Naive thymus-derived CD8-positive, alpha-beta T cell (primary cell): ENCODE results near the gene SPRING1. TPM values are rescaled to one million over a fixed set of nuclear protein-coding genes. Genes with fewer than 3 reads are reported as not detected.
A peak's percentile ranks its signal among the peaks of the same experiment; 100 is the strongest.

Experiments
- ATAC-seq, 2 donors: fragments of 150-1000 bp; cut with Tn5 transposase in 1 of 2; sonication (Bioruptor Pico), chemical (Tn5 transposase) in 1 of 2; 1 replicate in 1 of 2; 2 replicates in 1 of 2; pipeline ENCODE4 v1.10.0; 2021; ENCODE audit warnings: mild to moderate bottlenecking in 2 of 2, moderate library complexity in 2 of 2
- POLR2A ChIA-PET: fragments of 350-600 bp; sonication (Branson Sonifier 250); formaldehyde crosslinking; loops from one replicate; lab custom pipeline; 2021; ENCODE audit warnings: antibody characterized with exemption; lab: Charles Lee
- DNase-seq, 10 donors: peaks; one replicate each; pipeline versions ENCODE4 v3.0.0 to v3.0.0-alpha.2; 2020 to 2022
- H3K27ac Mint-ChIP-seq, 10 donors: one replicate each; pipeline ENCODE4 v1.8.0; 2020 to 2022; ENCODE audit warnings: mild to moderate bottlenecking in 10 of 10, mixed read lengths in 10 of 10, moderate library complexity in 4 of 10, inconsistent platforms in 1 of 10
- H3K27me3 Mint-ChIP-seq, 5 donors: one replicate each; pipeline ENCODE4 v1.8.0; 2021 to 2022; ENCODE audit warnings: mixed read lengths in 5 of 5
- H3K36me3 Mint-ChIP-seq, 3 donors: one replicate each; pipeline ENCODE4 v1.8.0; 2020 to 2022; ENCODE audit warnings: mixed read lengths in 3 of 3, mild to moderate bottlenecking in 2 of 3, inconsistent platforms in 1 of 3
- H3K4me1 Mint-ChIP-seq, 4 donors: one replicate each; pipeline ENCODE4 v1.8.0; 2021 to 2022; ENCODE audit warnings: mixed read lengths in 4 of 4
- H3K4me3 Mint-ChIP-seq, 10 donors: one replicate each; pipeline ENCODE4 v1.8.0; 2020 to 2022; ENCODE audit warnings: mild to moderate bottlenecking in 10 of 10, mixed read lengths in 10 of 10, moderate library complexity in 6 of 10, inconsistent platforms in 1 of 10
- H3K9me3 Mint-ChIP-seq, 9 donors: one replicate each; pipeline ENCODE4 v1.8.0; 2020 to 2022; ENCODE audit warnings: mixed read lengths in 9 of 9, mild to moderate bottlenecking in 3 of 9, inconsistent platforms in 1 of 9, moderate library complexity in 1 of 9
- polyA plus RNA-seq, 3 donors: library from polyadenylated mRNA; unstranded; fragments of 300-500 nt; fragmentation: Illumina TruSeq; gene quantifications; one replicate each; pipeline ENCODE4 v1.2.3, GENCODE V29; 2021
- total RNA-seq, 8 experiments: library from RNA in 2 of 8; stranded (reverse) in 2 of 8; gene quantifications; one replicate each; pipeline ENCODE4 v1.2.3 and lab custom pipeline; 2021 to 2026

SPRING1 gene
- total and polyA plus RNA-seq, 5 experiments from 2014 or later = 14.6 to 24.2 (median 18.9) TPM

- Mint-ChIP-seq H3K9me3 (no peaks in the 10 kb centered on the region), H3K36me3 (peaks cover 0 to 28% (median 8%) of the 10 kb centered on the region in 3 donors), H3K27me3 (no peaks in the 10 kb centered on the region), H3K27ac (peak overlapping the region in 6 of 10 donors; percentile 29 to 80 (median 73)), H3K4me1 (peaks cover 28 to 53% (median 47%) of the 10 kb centered on the region in 4 donors), H3K4me3 (peak overlapping the region; percentile 84 to 99 (median 92))
- POLR2A ChIA-PET = interaction anchor here (1.4 kb wide), 1 partner anchor 9 kb away, joined by 3 read pairs; no protein-coding TSS in a partner anchor
- DNase-seq (no peak), ATAC-seq (no peak)
Measured at GRCh38 chr12:116735951-116736599, 1.8 kb downstream of the SPRING1 start.

- POLR2A ChIA-PET = no interaction called here
- no peak for DNase-seq
- Mint-ChIP-seq H3K27ac (peak overlapping the region in 5 of 10 donors; percentile 6 to 88 (median 28)), H3K9me3 (no peaks in the 10 kb centered on the region), H3K4me1 (peaks cover 28 to 56% (median 47%) of the 10 kb centered on the region in 4 donors), H3K36me3 (peaks cover 0 to 34% (median 8%) of the 10 kb centered on the region in 3 donors), H3K4me3 (peak overlapping the region in 7 of 10 donors; percentile 4 to 75 (median 52)), H3K27me3 (no peaks in the 10 kb centered on the region)
- no peak for ATAC-seq
Measured at GRCh38 chr12:116735084-116735483, 2.8 kb downstream of the SPRING1 start.

- peak overlapping the region in 5 of 10 donors; percentile 4 to 75 (median 52) for H3K4me3 Mint-ChIP-seq
- no peaks in the 10 kb centered on the region for H3K27me3 Mint-ChIP-seq
- peak overlapping the region in 4 of 10 donors; percentile 8 to 53 (median 33) for H3K27ac Mint-ChIP-seq
- peaks cover 0 to 39% (median 8%) of the 10 kb centered on the region in 3 donors for H3K36me3 Mint-ChIP-seq
- no peak for ATAC-seq
- H3K4me1 Mint-ChIP-seq = peaks cover 28 to 57% (median 49%) of the 10 kb centered on the region in 4 donors
- POLR2A ChIA-PET = no interaction called here
- no peaks in the 10 kb centered on the region for H3K9me3 Mint-ChIP-seq
- no peak for DNase-seq
Measured at GRCh38 chr12:116734156-116734768, 3.6 kb downstream of the SPRING1 start.

- Mint-ChIP-seq H3K4me1 (peaks cover 22 to 62% (median 49%) of the 10 kb centered on the region in 4 donors), H3K27ac (peak overlapping the region in 1 of 10 donors; percentile 20), H3K9me3 (no peaks in the 10 kb centered on the region), H3K36me3 (peaks cover 0 to 48% (median 8%) of the 10 kb centered on the region in 3 donors), H3K27me3 (no peaks in the 10 kb centered on the region), H3K4me3 (no peak overlapping the region)
- DNase-seq (no peak), ATAC-seq (no peak)
- POLR2A ChIA-PET = no interaction called here
Measured at GRCh38 chr12:116731801-116732200, 6.1 kb downstream of the SPRING1 start.

GRCh38 chr12:116727891-116728290 is 10.0 kb downstream of the SPRING1 start:
- ATAC-seq (no peak), DNase-seq (no peak)
- peak overlapping the region in 1 of 10 donors; percentile 78 for H3K27ac Mint-ChIP-seq
- H3K4me1 Mint-ChIP-seq = peaks cover 13 to 45% (median 34%) of the 10 kb centered on the region in 4 donors
- POLR2A ChIA-PET = no interaction called here
- no peaks in the 10 kb centered on the region for H3K27me3 Mint-ChIP-seq
- H3K36me3 Mint-ChIP-seq = peaks cover 0 to 34% (median 2%) of the 10 kb centered on the region in 3 donors
- no peaks in the 10 kb centered on the region for H3K9me3 Mint-ChIP-seq
- H3K4me3 Mint-ChIP-seq = no peak overlapping the region

GRCh38 chr12:116727261-116727660 is 10.6 kb downstream of the SPRING1 start:
- Mint-ChIP-seq H3K27me3 (no peaks in the 10 kb centered on the region), H3K4me1 (peaks cover 14 to 42% (median 33%) of the 10 kb centered on the region in 4 donors), H3K9me3 (no peaks in the 10 kb centered on the region), H3K4me3 (no peak overlapping the region), H3K36me3 (peaks cover 0 to 36% (median 5%) of the 10 kb centered on the region in 3 donors), H3K27ac (peak overlapping the region in 2 of 10 donors; percentile 20 to 37)
- DNase-seq (no peak), ATAC-seq (no peak)
- POLR2A ChIA-PET = interaction anchor here (1.1 kb wide), 1 partner anchor 9 kb away, joined by 3 read pairs; no protein-coding TSS in a partner anchor

- Mint-ChIP-seq H3K4me3 (no peak overlapping the region), H3K9me3 (no peaks in the 10 kb centered on the region), H3K27me3 (no peaks in the 10 kb centered on the region), H3K27ac (peak overlapping the region in 3 of 10 donors; percentile 20 to 58 (median 37)), H3K4me1 (peaks cover 14 to 37% (median 31%) of the 10 kb centered on the region in 4 donors), H3K36me3 (peaks cover 0 to 36% (median 6%) of the 10 kb centered on the region in 3 donors)
- ATAC-seq (no peak), DNase-seq (no peak)
- POLR2A ChIA-PET = interaction anchor here (1.1 kb wide), 1 partner anchor 10 kb away, joined by 3 read pairs; no protein-coding TSS in a partner anchor
Measured at GRCh38 chr12:116726694-116727093, 11.2 kb downstream of the SPRING1 start.

- no peak for ATAC-seq
- POLR2A ChIA-PET = no interaction called here
- peaks cover 10 to 18% (median 15%) of the 10 kb centered on the region in 4 donors for H3K4me1 Mint-ChIP-seq
- DNase-seq = no peak
- no peaks in the 10 kb centered on the region for H3K27me3 Mint-ChIP-seq
- peak overlapping the region in 1 of 10 donors; percentile 2 for H3K27ac Mint-ChIP-seq
- H3K4me3 Mint-ChIP-seq = no peak overlapping the region
- H3K9me3 Mint-ChIP-seq = no peaks in the 10 kb centered on the region
- peaks cover 0 to 60% (median 10%) of the 10 kb centered on the region in 3 donors for H3K36me3 Mint-ChIP-seq
Measured at GRCh38 chr12:116722245-116722644, 15.6 kb downstream of the SPRING1 start.

- POLR2A ChIA-PET = no interaction called here
- ATAC-seq = no peak
- Mint-ChIP-seq H3K36me3 (peaks cover 0 to 81% (median 12%) of the 10 kb centered on the region in 3 donors), H3K4me3 (no peak overlapping the region), H3K9me3 (no peaks in the 10 kb centered on the region), H3K27me3 (no peaks in the 10 kb centered on the region), H3K4me1 (peaks cover 0 to 9% (median 8%) of the 10 kb centered on the region in 4 donors), H3K27ac (peak overlapping the region in 3 of 10 donors; percentile 6 to 82 (median 66))
- no peak for DNase-seq
Measured at GRCh38 chr12:116719731-116720528, 17.9 kb downstream of the SPRING1 start.

GRCh38 chr12:116718655-116719454 is 19.0 kb downstream of the SPRING1 start:
- Mint-ChIP-seq H3K27me3 (no peaks in the 10 kb centered on the region), H3K27ac (peak overlapping the region in 1 of 10 donors; percentile 15), H3K4me3 (no peak overlapping the region), H3K9me3 (no peaks in the 10 kb centered on the region), H3K36me3 (peaks cover 0 to 84% (median 12%) of the 10 kb centered on the region in 3 donors), H3K4me1 (peaks cover 0 to 10% (median 6%) of the 10 kb centered on the region in 4 donors)
- ATAC-seq = no peak
- POLR2A ChIA-PET = no interaction called here
- DNase-seq = no peak

GRCh38 chr12:116717466-116718437 is 20.1 kb downstream of the SPRING1 start:
- H3K36me3 Mint-ChIP-seq = peaks cover 0 to 80% (median 8%) of the 10 kb centered on the region in 3 donors
- no peaks in the 10 kb centered on the region for H3K27me3 Mint-ChIP-seq
- H3K27ac Mint-ChIP-seq = no peak overlapping the region
- ATAC-seq (no peak), DNase-seq (no peak)
- H3K4me3 Mint-ChIP-seq = no peak overlapping the region
- POLR2A ChIA-PET = no interaction called here
- no peaks in the 10 kb centered on the region for H3K9me3 Mint-ChIP-seq
- peaks cover 0 to 7% (median 5%) of the 10 kb centered on the region in 4 donors for H3K4me1 Mint-ChIP-seq
